Hepatocyte (in vitro differentiated cells): ENCODE measurements around the gene MNX1.

ENCODE experiments used
- CTCF ChIP-seq: fragments of 200-600 bp; sonication (generic); IDR thresholded peaks from 2 replicates; pipeline ENCODE4 v1.5.1; 2016; ENCODE audit warnings: antibody characterized with exemption, mild to moderate bottlenecking; ENCODE audit not compliant: poor library complexity
- EZH2 ChIP-seq: fragments of 200-600 bp; sonication (generic); IDR thresholded peaks from 2 replicates; pipeline ENCODE4 v1.6.1; 2016; ENCODE audit warnings: antibody characterized with exemption, mild to moderate bottlenecking, borderline replicate concordance
- EZH2phosphoT487 ChIP-seq: fragments of 200-600 bp; sonication (generic); IDR thresholded peaks from one replicate; pipeline ENCODE4 v1.6.1; 2018; ENCODE audit warnings: antibody characterized with exemption, mild to moderate bottlenecking, low read depth, moderate library complexity; ENCODE audit not compliant: unreplicated experiment, severe bottlenecking

- peak; percentile 50 for TF ChIP-seq EZH2phosphoT487
- TF ChIP-seq CTCF: no peak
- no peak for TF ChIP-seq EZH2
These were observed 8.3 kb downstream of the MNX1 start for GRCh38 chr7:157001920-157002818.
